Keratinocyte (primary cell): ENCODE results near the gene FAM3C. TPM values are rescaled to one million over a fixed set of nuclear protein-coding genes. Genes with fewer than 3 reads are reported as not detected.

Source experiments
- DNase-seq: peaks from one replicate; pipeline ENCODE4 v3.0.0-alpha.2; 2011; ENCODE audit warnings: low read depth, missing footprints, low spot score
- FAIRE-seq: peaks from 2 replicates; lab custom pipeline; 2011; peaks lifted over from hg19 to GRCh38; lab: Jason Lieb, UNC
- H2AFZ ChIP-seq: 2 replicates; pipeline ENCODE4 v1.6.0; 2012; ENCODE audit warnings: low read length, control low read depth, inconsistent platforms; ENCODE audit not compliant: control insufficient read depth
- H3K27ac ChIP-seq: 2 replicates; pipeline ENCODE4 v1.5.1; 2011; ENCODE audit warnings: low read length; ENCODE audit not compliant: control insufficient read depth, insufficient read depth
- H3K27me3 ChIP-seq: 3 replicates; pipeline ENCODE4 v1.6.0; 2011; ENCODE audit warnings: low read length; ENCODE audit not compliant: control insufficient read depth, insufficient read depth; ENCODE audit errors: extremely low read depth
- H3K36me3 ChIP-seq, 2 experiments: 2 replicates in 1 of 2; 3 replicates in 1 of 2; pipeline ENCODE4 v1.5.1; 2011; ENCODE audit warnings: low read length in 2 of 2, mild to moderate bottlenecking in 1 of 2; ENCODE audit not compliant: control insufficient read depth in 2 of 2, insufficient read depth in 2 of 2; ENCODE audit errors: extremely low read depth in 1 of 2
- H3K4me1 ChIP-seq: 3 replicates; pipeline ENCODE4 v1.5.1; 2011; ENCODE audit warnings: low read length; ENCODE audit not compliant: control insufficient read depth, insufficient read depth; ENCODE audit errors: extremely low read depth
- H3K4me2 ChIP-seq: 3 replicates; pipeline ENCODE4 v1.6.0; 2011; ENCODE audit warnings: low read depth, low read length; ENCODE audit not compliant: control insufficient read depth, insufficient read depth; ENCODE audit errors: extremely low read depth
- H3K4me3 ChIP-seq, 3 experiments: fragments of 200-600 bp in 1 of 3; sonication (generic) in 1 of 3; 2 replicates in 2 of 3; 3 replicates in 1 of 3; pipeline ENCODE4 v1.5.1; 2011 to 2016; ENCODE audit warnings: low read length in 3 of 3, mild to moderate bottlenecking in 3 of 3, control low read depth in 2 of 3, inconsistent platforms in 1 of 3, low read depth in 1 of 3, mixed read lengths in 1 of 3, mixed run types in 1 of 3, moderate library complexity in 1 of 3; ENCODE audit not compliant: control insufficient read depth in 2 of 3, insufficient read depth in 2 of 3; ENCODE audit errors: extremely low read depth in 1 of 3
- H3K79me2 ChIP-seq: 2 replicates; pipeline ENCODE4 v1.6.0; 2012; ENCODE audit warnings: low read length; ENCODE audit not compliant: control insufficient read depth, insufficient read depth
- H3K9ac ChIP-seq: 3 replicates; pipeline ENCODE4 v1.6.0; 2011; ENCODE audit warnings: low read length; ENCODE audit not compliant: control insufficient read depth, insufficient read depth; ENCODE audit errors: extremely low read depth
- H3K9me1 ChIP-seq: 3 replicates; pipeline ENCODE4 v1.6.0; 2011; ENCODE audit warnings: low read length; ENCODE audit not compliant: control insufficient read depth, insufficient read depth; ENCODE audit errors: extremely low read depth
- H3K9me3 ChIP-seq: 2 replicates; pipeline ENCODE4 v1.5.1; 2012; ENCODE audit warnings: low read depth, low read length; ENCODE audit not compliant: control insufficient read depth
- H4K20me1 ChIP-seq: 3 replicates; pipeline ENCODE4 v1.6.0; 2011; ENCODE audit warnings: low read length; ENCODE audit not compliant: control insufficient read depth, insufficient read depth; ENCODE audit errors: extremely low read depth
- EZH2 ChIP-seq: IDR thresholded peaks from one replicate; pipeline ENCODE4 v1.6.1; 2012; ENCODE audit warnings: inconsistent platforms, mild to moderate bottlenecking, low read length, moderate library complexity
- dilution Hi-C: fragments of 300-500 bp; cut with MboI; formaldehyde crosslinking; loops from one replicate; pipeline ENCODE4 v1.7.0; 2020; ENCODE audit warnings: low sequenced_read_pairs; ENCODE audit not compliant: extremely low pct_ligation_motif_present
- polyA plus RNA-seq, 5 experiments: library from polyadenylated mRNA; depleted of rRNA in 3 of 5; stranded (reverse) in 3 of 5; stranded (forward) in 1 of 5; unstranded in 1 of 5; fragments of >200 nt; gene quantifications; 1 replicate in 1 of 5; 2 replicates in 3 of 5; 3 replicates in 1 of 5; pipeline versions ENCODE4 v1.2.1 to v1.2.3, GENCODE V29; 2011 to 2012; ENCODE audit warnings: missing spikeins in 2 of 5, low read depth in 1 of 5, low replicate concordance in 1 of 5
- TF ChIP-seq, protein P1 (sequence below), 3 experiments: IDR thresholded peaks in 1 of 3; conservative IDR thresholded peaks in 1 of 3; optimal IDR thresholded peaks in 1 of 3; 2 replicates in 2 of 3; 3 replicates in 1 of 3; pipeline versions ENCODE3 to v1.5.1; 2011; ENCODE audit warnings: low read length in 3 of 3, mild to moderate bottlenecking in 3 of 3, moderate library complexity in 2 of 3, control low read depth in 1 of 3, inconsistent platforms in 1 of 3; ENCODE audit not compliant: insufficient read depth in 2 of 3; ENCODE audit errors: extremely low read depth in 1 of 3

The FAM3C gene
- polyA plus RNA-seq, 1 donor (not counting 4 experiments of a cell fraction or from before 2014, with no cell fraction given) = 93.5 TPM

DNA sequence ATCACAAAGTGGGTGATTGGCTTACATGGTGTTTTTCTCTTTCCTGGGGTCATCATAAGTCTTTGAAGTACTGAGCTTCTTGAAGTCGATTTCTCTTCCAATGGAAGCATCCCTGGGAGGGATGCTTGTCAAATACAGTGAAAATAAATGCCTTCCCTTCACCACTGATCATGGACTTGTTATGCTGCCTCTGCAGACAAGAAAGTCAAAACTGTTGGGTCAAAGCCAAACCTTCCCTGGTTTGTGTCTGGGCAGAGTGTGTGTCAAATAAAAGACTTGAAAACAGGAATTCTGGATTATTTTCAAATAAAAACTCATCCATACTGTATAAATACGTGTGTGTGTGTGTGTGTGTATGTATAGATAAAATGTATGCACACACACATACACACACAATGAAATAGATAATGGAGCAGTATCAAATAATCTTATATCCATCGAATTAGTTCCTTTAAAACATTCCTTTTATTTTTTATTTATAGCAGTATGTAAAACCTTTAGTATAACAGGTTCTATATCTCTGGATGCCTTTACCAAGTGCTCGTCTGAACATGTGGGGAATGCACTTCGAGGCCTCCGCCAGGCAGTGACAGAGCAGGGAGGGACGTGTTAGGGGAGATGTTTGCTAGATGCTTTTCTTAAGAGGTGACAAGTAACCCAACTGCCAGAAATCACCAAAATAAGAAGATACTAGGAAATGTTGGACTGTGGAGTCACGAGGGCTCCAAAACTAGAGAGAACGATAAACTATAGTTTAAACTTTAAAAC is 94.5 kb downstream of the FAM3C start:
- Histone ChIP-seq H3K36me3 (no peaks in the 10 kb centered on the region), H2AFZ (no peak overlapping the region), H3K9ac (no peak overlapping the region), H3K9me1 (no peaks in the 10 kb centered on the region), H3K4me1 (peaks cover 35% of the 10 kb centered on the region), H3K4me2 (peak overlapping the region; percentile 0), H3K4me3 (no peak overlapping the region), H4K20me1 (no peaks in the 10 kb centered on the region), H3K79me2 (no peaks in the 10 kb centered on the region), H3K27ac (peak overlapping the region; percentile 66), H3K27me3 (no peaks in the 10 kb centered on the region), H3K9me3 (no peaks in the 10 kb centered on the region)
- FAIRE-seq = peak; percentile 29
- DNase-seq = no peak
- dilution Hi-C loops = no loop called here
- TF ChIP-seq EZH2 = no peak
- TF ChIP-seq, protein P1, sequence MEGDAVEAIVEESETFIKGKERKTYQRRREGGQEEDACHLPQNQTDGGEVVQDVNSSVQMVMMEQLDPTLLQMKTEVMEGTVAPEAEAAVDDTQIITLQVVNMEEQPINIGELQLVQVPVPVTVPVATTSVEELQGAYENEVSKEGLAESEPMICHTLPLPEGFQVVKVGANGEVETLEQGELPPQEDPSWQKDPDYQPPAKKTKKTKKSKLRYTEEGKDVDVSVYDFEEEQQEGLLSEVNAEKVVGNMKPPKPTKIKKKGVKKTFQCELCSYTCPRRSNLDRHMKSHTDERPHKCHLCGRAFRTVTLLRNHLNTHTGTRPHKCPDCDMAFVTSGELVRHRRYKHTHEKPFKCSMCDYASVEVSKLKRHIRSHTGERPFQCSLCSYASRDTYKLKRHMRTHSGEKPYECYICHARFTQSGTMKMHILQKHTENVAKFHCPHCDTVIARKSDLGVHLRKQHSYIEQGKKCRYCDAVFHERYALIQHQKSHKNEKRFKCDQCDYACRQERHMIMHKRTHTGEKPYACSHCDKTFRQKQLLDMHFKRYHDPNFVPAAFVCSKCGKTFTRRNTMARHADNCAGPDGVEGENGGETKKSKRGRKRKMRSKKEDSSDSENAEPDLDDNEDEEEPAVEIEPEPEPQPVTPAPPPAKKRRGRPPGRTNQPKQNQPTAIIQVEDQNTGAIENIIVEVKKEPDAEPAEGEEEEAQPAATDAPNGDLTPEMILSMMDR (optimal IDR thresholded peaks at IDR 0.05 in 1 of 3, IDR thresholded peaks at IDR 0.05 in 1 of 3, conservative IDR thresholded peaks at IDR 0.05 in 1 of 3; ENCODE audit: extremely low read depth in 1 of 3, insufficient read depth in 2 of 3, low read length in 3 of 3) = no peak

DNA sequence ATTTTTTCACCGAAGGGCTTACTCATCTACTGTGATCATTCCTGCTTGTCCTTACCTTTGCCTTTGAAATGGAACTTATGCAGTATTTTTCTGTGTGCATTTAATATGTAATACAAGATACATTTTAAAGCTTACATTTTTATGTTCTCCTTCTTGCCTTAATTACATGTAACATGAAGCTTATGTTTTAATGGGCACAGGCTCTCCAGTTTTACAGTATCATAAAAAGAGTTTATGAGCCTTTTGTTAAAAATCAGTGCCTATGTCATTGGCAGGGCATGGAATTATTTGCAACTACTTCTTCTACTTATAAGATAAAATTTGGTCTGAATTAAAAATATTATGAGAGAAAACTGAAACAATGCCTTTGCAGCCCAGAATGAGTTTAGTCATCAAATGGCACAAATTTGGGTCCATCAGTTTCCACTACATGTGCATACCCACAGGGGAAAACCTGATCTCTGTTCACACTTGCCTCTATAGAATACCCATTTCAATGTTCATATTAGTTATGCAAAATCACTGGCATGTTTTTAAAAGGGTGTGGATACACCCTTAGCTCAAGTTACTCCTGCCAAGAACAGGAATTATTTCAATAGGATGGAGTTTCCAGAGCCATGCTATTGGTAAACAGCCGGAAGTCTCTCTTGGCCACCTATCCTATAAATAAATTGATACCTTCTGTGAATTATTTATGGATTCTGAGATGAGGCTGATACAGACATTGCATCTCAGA is 95.3 kb downstream of the FAM3C start:
- DNase-seq = no peak
- peak overlapping the region; percentile 0 for H3K4me2 ChIP-seq
- dilution Hi-C loops = no loop called here

More for the DNA sequence above, 95.3 kb downstream of the FAM3C start:
- Histone ChIP-seq H3K4me1 (peaks cover 31% of the 10 kb centered on the region), H3K27me3 (no peaks in the 10 kb centered on the region), H3K36me3 (no peaks in the 10 kb centered on the region), H2AFZ (no peak overlapping the region), H3K27ac (no peak overlapping the region), H3K79me2 (no peaks in the 10 kb centered on the region), H3K9me3 (no peaks in the 10 kb centered on the region), H3K4me3 (no peak overlapping the region), H3K9ac (no peak overlapping the region), H4K20me1 (no peaks in the 10 kb centered on the region), H3K9me1 (no peaks in the 10 kb centered on the region)
- peak; percentile 39 for FAIRE-seq
- TF ChIP-seq EZH2 = no peak
- TF ChIP-seq, protein P1 (optimal IDR thresholded peaks at IDR 0.05 in 1 of 3, IDR thresholded peaks at IDR 0.05 in 1 of 3, conservative IDR thresholded peaks at IDR 0.05 in 1 of 3; ENCODE audit: extremely low read depth in 1 of 3, insufficient read depth in 2 of 3, low read length in 3 of 3) = no peak

Other genes with a start within 250 kb of the FAM3C start
- not detected in 3 replicates for gene WNT16, start 67.3 kb downstream of the FAM3C start, polyA plus RNA-seq